Measurements from ENCODE around the gene MAML2. TPM values are rescaled to one million over a fixed set of nuclear protein-coding genes. Genes with fewer than 3 reads are reported as not detected.

MAML2 gene
- total and polyA plus RNA-seq, 2 of the 8 experiments (the other 6 are each of a cell fraction or from before 2014, with no cell fraction given) = 3.8 to 6.6 TPM

GRCh38 chr11:96038046-96038445 is 304.9 kb downstream of the MAML2 start (continued):
- TF ChIP-seq ATF3 (IDR thresholded peaks at IDR 0.05; ENCODE audit: insufficient read depth, low read depth, low read length) (no peak), JUN (IDR thresholded peaks at IDR 0.05; ENCODE audit: low read depth, low read length) (no peak), ZNF274 (IDR thresholded peaks at IDR 0.05; ENCODE audit: borderline replicate concordance, extremely low read depth, low read length) (no peak), SIX5 (IDR thresholded peaks at IDR 0.05; ENCODE audit: low read depth, low read length) (no peak), NRF1 (IDR thresholded peaks at IDR 0.05; ENCODE audit: low read depth, low read length) (no peak), E2F6 (IDR thresholded peaks at IDR 0.05) (no peak), CBX8 (IDR thresholded peaks at IDR 0.05; ENCODE audit: borderline replicate concordance, low read depth, low read length) (no peak)
